Gastrocnemius medialis (tissue), 4 donors: ENCODE measurements around the gene GNAI1.

Experiments used
- POLR2A ChIP-seq, 2 donors: fragments of 450-650 bp; IDR thresholded peaks; one replicate each; pipeline ENCODE4 v1.6.1; 2017; ENCODE audit warnings: antibody characterized with exemption in 2 of 2, mild to moderate bottlenecking in 2 of 2, moderate library complexity in 2 of 2
- TF ChIP-seq, protein P1 (sequence below), 5 experiments: fragments of 450-650 bp in 3 of 5; fragments of 200-600 bp in 2 of 5; sonication (generic) in 2 of 5; IDR thresholded peaks in 4 of 5; conservative IDR thresholded peaks in 1 of 5; 1 replicate in 4 of 5; 2 replicates in 1 of 5; pipeline ENCODE4 v1.5.1; 2016 to 2019; ENCODE audit warnings: antibody characterized with exemption in 5 of 5, mild to moderate bottlenecking in 3 of 5, moderate library complexity in 3 of 5

GRCh38 chr7:80204454-80204853 is 69.8 kb downstream of the GNAI1 start:
- no peak for TF ChIP-seq POLR2A (IDR thresholded peaks at IDR 0.05)
- TF ChIP-seq, protein P1, sequence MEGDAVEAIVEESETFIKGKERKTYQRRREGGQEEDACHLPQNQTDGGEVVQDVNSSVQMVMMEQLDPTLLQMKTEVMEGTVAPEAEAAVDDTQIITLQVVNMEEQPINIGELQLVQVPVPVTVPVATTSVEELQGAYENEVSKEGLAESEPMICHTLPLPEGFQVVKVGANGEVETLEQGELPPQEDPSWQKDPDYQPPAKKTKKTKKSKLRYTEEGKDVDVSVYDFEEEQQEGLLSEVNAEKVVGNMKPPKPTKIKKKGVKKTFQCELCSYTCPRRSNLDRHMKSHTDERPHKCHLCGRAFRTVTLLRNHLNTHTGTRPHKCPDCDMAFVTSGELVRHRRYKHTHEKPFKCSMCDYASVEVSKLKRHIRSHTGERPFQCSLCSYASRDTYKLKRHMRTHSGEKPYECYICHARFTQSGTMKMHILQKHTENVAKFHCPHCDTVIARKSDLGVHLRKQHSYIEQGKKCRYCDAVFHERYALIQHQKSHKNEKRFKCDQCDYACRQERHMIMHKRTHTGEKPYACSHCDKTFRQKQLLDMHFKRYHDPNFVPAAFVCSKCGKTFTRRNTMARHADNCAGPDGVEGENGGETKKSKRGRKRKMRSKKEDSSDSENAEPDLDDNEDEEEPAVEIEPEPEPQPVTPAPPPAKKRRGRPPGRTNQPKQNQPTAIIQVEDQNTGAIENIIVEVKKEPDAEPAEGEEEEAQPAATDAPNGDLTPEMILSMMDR (IDR thresholded peaks at IDR 0.05 in 4 of 5, conservative IDR thresholded peaks at IDR 0.05 in 1 of 5), result no peak
